WTC11 (cell line): Measurements from ENCODE around the gene BBS4. TPM values are rescaled to one million over a fixed set of nuclear protein-coding genes. Genes with fewer than 3 reads are reported as not detected.
A peak's percentile ranks its signal among the peaks of the same experiment; 100 is the strongest.
"Not testable (repeated sequence)": the region's sequence is repeated elsewhere in the genome, so short reads cannot be mapped to it uniquely, and the experiment has no call there.

ENCODE experiments used
- ATAC-seq: fragments of 200-7000 bp; cut with Tn5 transposase; 2 replicates; pipeline ENCODE4 v1.10.0; 2021; ENCODE audit warnings: mild to moderate bottlenecking, moderate library complexity
- CTCF ChIA-PET: fragments of 300-600 bp; sonication (Branson Sonifier 250); formaldehyde crosslinking; loops from one replicate; lab custom pipeline; 2021; ENCODE audit warnings: antibody characterized with exemption; lab: Charles Lee
- POLR2A ChIA-PET: fragments of 350-600 bp; sonication (Branson Sonifier 250); formaldehyde crosslinking; loops from one replicate; lab custom pipeline; 2021; ENCODE audit warnings: antibody characterized with exemption; lab: Charles Lee
- DNase-seq: peaks from one replicate; pipeline ENCODE4 v3.0.0; 2021; ENCODE audit warnings: low spot score
- H3K27ac Mint-ChIP-seq: 2 replicates; pipeline ENCODE4 v1.8.0; 2021; ENCODE audit warnings: mixed read lengths
- H3K27me3 Mint-ChIP-seq: 2 replicates; pipeline ENCODE4 v1.8.0; 2021; ENCODE audit warnings: low read depth, mild to moderate bottlenecking, moderate library complexity, mixed read lengths
- H3K36me3 Mint-ChIP-seq: 2 replicates; pipeline ENCODE4 v1.8.0; 2021; ENCODE audit warnings: mixed read lengths
- H3K4me1 Mint-ChIP-seq: 2 replicates; pipeline ENCODE4 v1.8.0; 2022; ENCODE audit warnings: mixed read lengths
- H3K4me3 Mint-ChIP-seq: 2 replicates; pipeline ENCODE4 v1.8.0; 2021; ENCODE audit warnings: mild to moderate bottlenecking, moderate library complexity, mixed read lengths
- H3K9me3 Mint-ChIP-seq: 2 replicates; pipeline ENCODE4 v1.8.0; 2021; ENCODE audit warnings: mixed read lengths
- ARID4B ChIP-seq: sonication (generic); formaldehyde crosslinking; IDR thresholded peaks from 2 replicates; pipeline ENCODE4 v1.8.0; 2023; ENCODE audit warnings: missing genetic modification reagents, mild to moderate bottlenecking, borderline replicate concordance
- ESRRA ChIP-seq: sonication (generic); formaldehyde crosslinking; IDR thresholded peaks from 2 replicates; pipeline ENCODE4 v1.8.1; 2022; ENCODE audit warnings: mild to moderate bottlenecking, missing genetic modification reagents, borderline replicate concordance
- ETV6 ChIP-seq: sonication (generic); formaldehyde crosslinking; IDR thresholded peaks from 2 replicates; pipeline ENCODE4 v1.8.1; 2022; ENCODE audit warnings: mild to moderate bottlenecking, missing genetic modification reagents
- FOXK1 ChIP-seq: sonication (generic); formaldehyde crosslinking; IDR thresholded peaks from 2 replicates; pipeline ENCODE4 v1.8.0; 2022; ENCODE audit warnings: mild to moderate bottlenecking, moderate library complexity, missing genetic modification reagents
- HMGA2 ChIP-seq: fragments of 250-450 bp; sonication (Bioruptor Pico); IDR thresholded peaks from 2 replicates; pipeline ENCODE4 v1.4.0; 2021; ENCODE audit warnings: mild to moderate bottlenecking, moderate library complexity
- JUN ChIP-seq: sonication (generic); formaldehyde crosslinking; IDR thresholded peaks from 2 replicates; pipeline ENCODE4 v1.8.0; 2023; ENCODE audit warnings: mild to moderate bottlenecking, missing genetic modification reagents
- OVOL2 ChIP-seq: fragments of 250-450 bp; sonication (Bioruptor Pico); IDR thresholded peaks from 2 replicates; pipeline ENCODE4 v1.9.0; 2021; ENCODE audit warnings: mild to moderate bottlenecking, borderline replicate concordance
- TP53 ChIP-seq: sonication (generic); formaldehyde crosslinking; IDR thresholded peaks from 2 replicates; pipeline ENCODE4 v1.8.1; 2023; ENCODE audit warnings: mild to moderate bottlenecking, missing genetic modification reagents
- USF2 ChIP-seq: sonication (generic); formaldehyde crosslinking; IDR thresholded peaks from 2 replicates; pipeline ENCODE4 v1.8.1; 2023; ENCODE audit warnings: mild to moderate bottlenecking, missing genetic modification reagents, moderate library complexity
- ZNF232 ChIP-seq: sonication (generic); formaldehyde crosslinking; IDR thresholded peaks from 2 replicates; pipeline ENCODE4 v1.8.0; 2022; ENCODE audit warnings: mild to moderate bottlenecking, missing genetic modification reagents
- ZNF416 ChIP-seq: fragments of 250-450 bp; sonication (Bioruptor Pico); IDR thresholded peaks from 2 replicates; pipeline ENCODE4 v1.9.0; 2021; ENCODE audit warnings: mild to moderate bottlenecking, inconsistent platforms
- ZNF512 ChIP-seq: sonication (generic); formaldehyde crosslinking; IDR thresholded peaks from 2 replicates; pipeline ENCODE4 v1.8.1; 2022; ENCODE audit warnings: missing genetic modification reagents, borderline replicate concordance
- total RNA-seq: library from RNA; stranded (reverse); gene quantifications from 3 replicates; pipeline ENCODE4 v1.2.3, GENCODE V29; 2021
- TF ChIP-seq, protein P1 (sequence below): sonication (generic); formaldehyde crosslinking; IDR thresholded peaks from 2 replicates; pipeline ENCODE4 v1.8.1; 2023; ENCODE audit warnings: mild to moderate bottlenecking, moderate library complexity, missing genetic modification reagents
- TF ChIP-seq, protein P2 (sequence below): sonication (generic); formaldehyde crosslinking; IDR thresholded peaks from 2 replicates; pipeline ENCODE4 v1.8.1; 2022; ENCODE audit warnings: low read depth, mild to moderate bottlenecking, moderate library complexity, missing genetic modification reagents, borderline replicate concordance
- TF ChIP-seq, protein P3 (sequence below): fragments of 250-450 bp; sonication (Bioruptor Pico); IDR thresholded peaks from 2 replicates; pipeline ENCODE4 v1.9.0; 2021; ENCODE audit warnings: mild to moderate bottlenecking

The BBS4 gene
- total RNA-seq, 1 experiment from 2014 or later = 35.6 TPM

GRCh38 chr15:72700076-72700475 is 14.1 kb downstream of the BBS4 start (continued):
- no peak for TF ChIP-seq ARID4B (CRISPR knock-in tag)
- no peak for TF ChIP-seq HMGA2
- TF ChIP-seq ESRRA (CRISPR knock-in tag) = no peak

- ChIA-PET POLR2A (no interaction called here), CTCF (interaction anchor here (1.4 kb wide), 1 partner anchor 16 kb away, joined by 6 read pairs; no protein-coding TSS in a partner anchor)
- no peak for ATAC-seq
- Mint-ChIP-seq H3K36me3 (0 out of 2 replicates have a peak, but pooled peaks cover 3% of the 10 kb centered on the region), H3K4me3 (no peak overlapping the region), H3K4me1 (no peaks in the 10 kb centered on the region), H3K9me3 (no peaks in the 10 kb centered on the region), H3K27ac (no peak overlapping the region; the same call in 1 of the 2 replicates), H3K27me3 (no peaks in the 10 kb centered on the region)
- TF ChIP-seq ZNF232 = no peak
- no peak for TF ChIP-seq USF2 (CRISPR knock-in tag)
- TF ChIP-seq ETV6 (CRISPR knock-in tag) = no peak
- no peak for TF ChIP-seq TP53 (CRISPR knock-in tag)
- no peak for TF ChIP-seq ZNF512 (CRISPR knock-in tag)
- TF ChIP-seq, protein P1, sequence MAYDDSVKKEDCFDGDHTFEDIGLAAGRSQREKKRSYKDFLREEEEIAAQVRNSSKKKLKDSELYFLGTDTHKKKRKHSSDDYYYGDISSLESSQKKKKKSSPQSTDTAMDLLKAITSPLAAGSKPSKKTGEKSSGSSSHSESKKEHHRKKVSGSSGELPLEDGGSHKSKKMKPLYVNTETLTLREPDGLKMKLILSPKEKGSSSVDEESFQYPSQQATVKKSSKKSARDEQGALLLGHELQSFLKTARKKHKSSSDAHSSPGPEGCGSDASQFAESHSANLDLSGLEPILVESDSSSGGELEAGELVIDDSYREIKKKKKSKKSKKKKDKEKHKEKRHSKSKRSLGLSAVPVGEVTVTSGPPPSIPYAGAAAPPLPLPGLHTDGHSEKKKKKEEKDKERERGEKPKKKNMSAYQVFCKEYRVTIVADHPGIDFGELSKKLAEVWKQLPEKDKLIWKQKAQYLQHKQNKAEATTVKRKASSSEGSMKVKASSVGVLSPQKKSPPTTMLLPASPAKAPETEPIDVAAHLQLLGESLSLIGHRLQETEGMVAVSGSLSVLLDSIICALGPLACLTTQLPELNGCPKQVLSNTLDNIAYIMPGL (CRISPR knock-in tag) = no peak
- TF ChIP-seq, protein P2, sequence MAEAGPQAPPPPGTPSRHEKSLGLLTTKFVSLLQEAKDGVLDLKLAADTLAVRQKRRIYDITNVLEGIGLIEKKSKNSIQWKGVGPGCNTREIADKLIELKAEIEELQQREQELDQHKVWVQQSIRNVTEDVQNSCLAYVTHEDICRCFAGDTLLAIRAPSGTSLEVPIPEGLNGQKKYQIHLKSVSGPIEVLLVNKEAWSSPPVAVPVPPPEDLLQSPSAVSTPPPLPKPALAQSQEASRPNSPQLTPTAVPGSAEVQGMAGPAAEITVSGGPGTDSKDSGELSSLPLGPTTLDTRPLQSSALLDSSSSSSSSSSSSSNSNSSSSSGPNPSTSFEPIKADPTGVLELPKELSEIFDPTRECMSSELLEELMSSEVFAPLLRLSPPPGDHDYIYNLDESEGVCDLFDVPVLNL = no peak
- TF ChIP-seq OVOL2 (CRISPR knock-in tag) = no peak
- TF ChIP-seq FOXK1 (CRISPR knock-in tag) = no peak
- no peak for TF ChIP-seq ZNF416 (CRISPR knock-in tag)
- TF ChIP-seq, protein P3, sequence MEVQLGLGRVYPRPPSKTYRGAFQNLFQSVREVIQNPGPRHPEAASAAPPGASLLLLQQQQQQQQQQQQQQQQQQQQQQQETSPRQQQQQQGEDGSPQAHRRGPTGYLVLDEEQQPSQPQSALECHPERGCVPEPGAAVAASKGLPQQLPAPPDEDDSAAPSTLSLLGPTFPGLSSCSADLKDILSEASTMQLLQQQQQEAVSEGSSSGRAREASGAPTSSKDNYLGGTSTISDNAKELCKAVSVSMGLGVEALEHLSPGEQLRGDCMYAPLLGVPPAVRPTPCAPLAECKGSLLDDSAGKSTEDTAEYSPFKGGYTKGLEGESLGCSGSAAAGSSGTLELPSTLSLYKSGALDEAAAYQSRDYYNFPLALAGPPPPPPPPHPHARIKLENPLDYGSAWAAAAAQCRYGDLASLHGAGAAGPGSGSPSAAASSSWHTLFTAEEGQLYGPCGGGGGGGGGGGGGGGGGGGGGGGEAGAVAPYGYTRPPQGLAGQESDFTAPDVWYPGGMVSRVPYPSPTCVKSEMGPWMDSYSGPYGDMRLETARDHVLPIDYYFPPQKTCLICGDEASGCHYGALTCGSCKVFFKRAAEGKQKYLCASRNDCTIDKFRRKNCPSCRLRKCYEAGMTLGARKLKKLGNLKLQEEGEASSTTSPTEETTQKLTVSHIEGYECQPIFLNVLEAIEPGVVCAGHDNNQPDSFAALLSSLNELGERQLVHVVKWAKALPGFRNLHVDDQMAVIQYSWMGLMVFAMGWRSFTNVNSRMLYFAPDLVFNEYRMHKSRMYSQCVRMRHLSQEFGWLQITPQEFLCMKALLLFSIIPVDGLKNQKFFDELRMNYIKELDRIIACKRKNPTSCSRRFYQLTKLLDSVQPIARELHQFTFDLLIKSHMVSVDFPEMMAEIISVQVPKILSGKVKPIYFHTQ = no peak
- no peak for TF ChIP-seq JUN
- DNase-seq = no peak
These were observed 20.3 kb downstream of the BBS4 start for GRCh38 chr15:72706266-72706665.

DNA sequence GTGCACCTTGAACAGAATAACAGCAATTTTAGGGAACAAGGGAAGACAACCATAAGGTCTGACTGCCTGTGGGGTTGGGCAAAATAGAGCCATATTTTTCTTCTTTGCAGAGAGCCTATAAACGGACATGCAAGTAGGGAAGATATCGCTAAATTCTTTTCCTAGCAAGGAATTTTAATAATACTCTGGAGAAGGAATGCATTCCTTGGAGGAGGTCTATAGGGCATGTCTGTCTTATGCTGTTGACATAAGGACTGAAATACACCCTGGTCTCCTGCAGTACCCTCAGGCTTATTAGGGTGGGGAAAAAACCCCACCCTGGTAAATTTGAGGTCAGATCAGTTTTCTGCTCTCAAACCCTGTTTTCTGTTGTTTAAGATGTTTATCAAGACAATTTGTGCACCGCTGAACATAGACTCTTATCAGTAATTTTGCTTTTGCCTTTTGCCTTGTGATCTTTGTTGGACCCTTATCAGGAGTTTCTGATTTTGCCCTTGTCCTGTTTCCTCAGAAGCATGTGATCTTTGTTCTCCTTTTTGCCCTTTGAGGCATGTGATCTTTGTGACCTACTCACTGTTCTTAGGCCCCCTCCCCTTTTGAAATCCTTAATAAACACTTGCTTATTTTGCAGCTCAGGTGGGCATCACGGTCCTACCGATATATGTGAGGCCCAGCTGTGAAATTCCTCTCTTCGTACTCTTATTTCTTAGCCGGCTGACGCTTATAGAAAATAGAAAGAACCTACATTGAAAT is 22.7 kb downstream of the BBS4 start:
- H3K27me3 Mint-ChIP-seq, ATAC-seq, H3K4me1 Mint-ChIP-seq, H3K9me3 Mint-ChIP-seq, H3K36me3 Mint-ChIP-seq, DNase-seq, POLR2A ChIA-PET, H3K4me3 Mint-ChIP-seq: not testable (repeated sequence)
- CTCF ChIA-PET = interaction anchor here (1.1 to 1.6 kb wide), 2 partner anchors 13 kb away, joined by 4 to 5 read pairs; no protein-coding TSS in a partner anchor
- 0 out of 2 replicates have a peak overlapping the region, but pooled peaks have one; percentile 57 for H3K27ac Mint-ChIP-seq
